Eye (tissue), 1 donor: ENCODE results near the gene RPTOR.

ENCODE experiments used
- DNase-seq: peaks from one replicate; pipeline ENCODE4 v3.0.0-alpha.2; 2015

The RPTOR gene

DNA sequence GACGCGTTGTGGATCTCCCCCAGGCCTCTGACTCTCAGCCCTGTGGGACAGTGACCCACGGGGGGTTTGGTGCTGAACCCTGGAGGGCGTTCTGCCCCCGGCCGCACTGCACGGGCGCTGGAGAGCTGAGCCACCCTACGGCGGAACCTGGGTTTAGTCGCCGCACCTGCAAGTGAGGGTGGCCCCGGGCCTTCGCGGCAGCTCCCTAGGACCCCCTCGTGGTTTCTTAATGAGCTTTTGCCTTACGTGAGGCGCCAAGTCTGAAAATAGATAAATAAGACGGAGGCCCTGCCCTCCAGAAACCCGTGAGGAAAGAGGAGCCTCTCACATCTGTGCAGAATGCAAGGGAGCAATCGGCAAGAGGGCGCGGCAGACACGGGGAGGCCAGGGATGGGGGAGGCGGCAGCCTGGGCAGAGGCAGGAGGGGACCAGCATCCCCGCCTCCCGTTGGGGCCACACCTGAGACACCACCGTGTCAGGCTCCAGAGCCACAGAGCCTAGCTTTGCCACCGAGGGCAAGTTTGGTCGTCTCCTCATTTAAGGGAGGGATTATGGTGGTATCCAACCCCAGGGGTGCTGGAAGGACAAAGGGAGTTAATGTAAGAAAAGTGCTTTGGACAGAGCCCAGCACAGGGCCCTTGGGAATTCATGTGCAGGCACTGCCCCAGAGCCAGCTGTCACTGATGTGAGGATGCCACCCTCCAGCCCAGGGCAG is 293.8 kb downstream of the RPTOR start:
- DNase-seq: no peak

DNA sequence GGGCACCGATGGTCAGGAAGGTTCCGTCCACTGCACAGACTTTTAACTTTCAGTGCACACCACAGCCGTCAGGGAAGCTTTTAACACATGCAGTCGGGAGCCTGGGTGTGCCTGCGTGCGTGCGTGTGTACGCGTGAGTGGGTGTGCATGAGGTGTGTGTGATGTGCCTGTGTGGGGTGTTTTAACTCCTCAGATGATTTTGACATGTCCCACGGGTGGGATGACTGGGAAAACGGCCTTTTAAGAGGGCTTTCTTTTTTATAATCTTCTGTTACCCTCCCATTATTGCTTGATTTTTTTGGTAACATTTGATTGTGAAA is 294.3 kb downstream of the RPTOR start:
- no peak for DNase-seq

DNA sequence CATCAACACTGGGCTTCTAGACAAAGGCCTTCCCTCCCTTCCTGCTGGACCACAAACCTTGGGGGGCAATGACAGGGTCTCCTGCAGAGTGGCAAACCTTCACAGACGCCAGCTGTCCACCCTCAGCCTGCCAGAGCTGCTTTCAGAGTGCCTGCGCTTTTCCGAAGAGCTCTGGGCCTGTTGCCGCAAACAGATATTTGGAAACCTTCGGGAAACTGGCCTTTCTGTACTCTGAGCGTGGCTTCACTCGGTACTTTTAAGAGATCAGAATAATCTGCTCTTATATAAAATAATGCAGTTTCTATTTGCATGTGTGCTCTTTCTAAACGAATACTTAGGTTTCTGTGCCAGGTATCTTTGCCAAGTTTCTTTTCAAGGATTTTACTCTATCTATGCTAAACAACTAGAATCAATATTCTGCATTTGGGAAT is 294.9 kb downstream of the RPTOR start:
- no peak for DNase-seq

DNA sequence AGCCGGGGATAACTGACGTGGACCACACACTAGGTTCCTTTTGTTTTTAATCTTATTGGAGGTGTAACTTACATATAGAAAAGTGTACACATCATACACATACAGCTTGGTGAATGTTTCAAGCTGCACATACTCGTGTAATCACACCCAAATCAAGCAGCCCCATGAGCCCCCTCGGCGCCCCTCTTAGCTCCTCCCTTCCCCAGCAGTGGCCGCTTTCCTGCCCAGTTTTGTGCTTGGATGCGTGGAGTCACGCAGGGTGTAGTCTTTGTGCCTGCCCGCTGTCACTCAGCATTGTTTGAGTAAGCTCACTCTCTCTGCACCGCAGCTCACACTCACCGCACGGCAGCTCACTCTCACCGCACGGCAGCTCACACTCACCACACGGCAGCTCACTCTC is 295.3 kb downstream of the RPTOR start:
- no peak for DNase-seq

DNA sequence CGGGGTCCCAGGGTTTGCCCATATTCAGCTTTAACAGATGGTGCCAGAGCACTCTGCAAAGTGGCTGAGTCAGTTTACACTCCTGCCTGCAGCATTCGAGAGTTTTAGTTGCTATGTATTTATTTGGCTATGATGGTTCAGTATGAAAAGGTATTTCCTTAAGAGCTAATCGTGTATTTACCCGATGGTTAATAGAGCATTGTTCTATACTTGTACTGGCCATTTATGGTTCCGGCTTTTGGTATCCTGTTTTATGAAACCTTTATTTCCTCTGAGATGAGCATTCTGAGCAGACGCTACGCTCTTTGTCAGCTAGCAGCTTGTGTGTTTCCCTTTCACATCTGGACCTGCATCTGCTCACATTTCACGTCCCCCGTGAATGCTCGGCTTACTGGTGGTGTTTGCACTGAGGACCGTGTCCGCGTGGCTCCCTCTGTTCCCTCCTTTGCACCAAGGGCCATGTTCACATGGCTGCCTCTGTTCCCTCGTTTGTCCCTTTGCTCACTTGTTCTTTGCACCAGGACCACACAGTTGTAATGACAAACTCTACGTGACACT is 297.9 kb downstream of the RPTOR start:
- DNase-seq: no peak

DNA sequence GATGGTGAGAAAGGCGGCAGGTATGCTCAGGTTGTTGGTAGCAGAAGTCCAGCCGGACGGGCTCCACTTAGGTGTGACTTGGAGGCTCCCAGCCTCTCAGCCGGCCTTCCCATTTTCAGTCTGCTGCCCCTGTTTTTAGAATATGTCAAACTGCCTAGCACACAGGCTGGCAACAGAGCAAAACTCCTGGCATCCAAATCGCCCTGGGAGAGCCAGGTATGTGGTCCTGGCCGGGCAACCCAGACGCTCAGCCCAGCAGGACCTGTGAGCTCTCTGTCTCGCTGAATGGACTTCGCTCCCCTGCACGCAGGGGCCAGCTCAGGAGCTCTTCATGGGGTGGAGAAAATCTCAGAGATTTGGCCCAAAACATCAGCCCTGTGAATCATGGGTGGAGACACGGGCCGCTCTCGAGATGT is 299.1 kb downstream of the RPTOR start:
- DNase-seq: no peak

DNA sequence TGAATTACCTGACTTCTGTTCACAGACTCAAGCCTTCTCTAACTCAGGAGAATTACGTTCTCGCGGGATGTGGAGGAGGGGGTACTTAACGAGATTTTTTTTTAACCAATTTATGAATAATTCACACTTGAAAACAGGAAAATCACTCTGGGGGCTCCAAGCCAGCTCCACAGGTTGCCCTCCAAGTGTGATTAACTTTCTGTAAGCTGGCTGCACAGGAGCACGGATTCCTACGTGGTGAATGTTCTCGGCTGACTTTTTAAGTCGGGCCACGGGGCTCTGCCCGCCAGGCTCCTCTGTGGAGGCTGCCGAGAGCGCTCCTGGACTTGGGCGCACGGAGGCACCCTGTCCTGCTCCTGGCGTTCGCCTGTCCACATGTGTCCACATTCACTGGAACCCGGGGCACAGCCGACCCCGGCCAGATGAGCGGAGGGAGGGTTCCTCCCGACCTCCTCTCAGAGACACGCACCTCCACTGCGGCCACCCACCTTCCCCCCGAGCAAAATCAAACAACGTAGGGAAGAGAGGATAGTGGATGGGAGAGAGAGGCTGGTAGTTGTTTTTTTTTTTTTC is 299.9 kb downstream of the RPTOR start:
- DNase-seq: no peak

DNA sequence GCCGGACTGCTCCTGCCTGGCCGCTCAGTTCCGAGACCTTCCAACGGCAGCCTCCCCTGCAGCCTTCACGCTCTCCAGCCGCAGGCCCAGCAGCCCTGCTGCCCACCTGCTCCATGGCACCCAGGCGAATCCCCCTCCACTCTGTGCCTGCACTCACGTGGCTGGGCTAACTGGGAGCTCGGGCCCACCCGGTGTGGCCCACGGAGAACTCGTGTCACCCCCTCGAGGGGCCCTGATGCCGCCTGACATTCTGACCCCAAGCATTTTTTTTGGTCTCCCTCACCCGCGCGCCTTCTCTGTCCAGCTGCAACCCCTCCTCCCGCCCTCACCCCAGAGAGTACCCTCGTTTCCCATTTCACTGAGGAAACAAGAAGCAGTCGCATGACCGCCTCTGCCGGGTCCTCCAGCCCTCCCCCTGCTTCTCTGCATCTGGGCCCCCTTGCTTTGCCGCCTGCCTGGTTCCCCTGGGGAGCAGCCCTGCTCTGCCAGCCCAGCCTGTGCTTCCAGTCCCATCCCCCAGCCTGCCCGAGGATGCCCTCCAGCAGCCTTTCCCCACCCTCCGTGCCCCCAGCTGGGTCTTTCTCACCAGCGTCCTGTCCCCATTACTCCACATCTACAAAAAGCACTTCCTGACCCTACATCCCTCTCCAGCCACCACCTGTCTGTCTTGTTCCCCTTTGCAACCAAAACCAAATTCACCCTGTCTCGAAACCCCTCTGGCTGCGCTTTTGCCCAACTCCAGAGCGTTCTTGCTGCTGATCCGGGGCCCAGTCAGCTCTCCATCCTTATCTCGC is 300.6 kb downstream of the RPTOR start:
- peak; percentile 67 for DNase-seq

DNA sequence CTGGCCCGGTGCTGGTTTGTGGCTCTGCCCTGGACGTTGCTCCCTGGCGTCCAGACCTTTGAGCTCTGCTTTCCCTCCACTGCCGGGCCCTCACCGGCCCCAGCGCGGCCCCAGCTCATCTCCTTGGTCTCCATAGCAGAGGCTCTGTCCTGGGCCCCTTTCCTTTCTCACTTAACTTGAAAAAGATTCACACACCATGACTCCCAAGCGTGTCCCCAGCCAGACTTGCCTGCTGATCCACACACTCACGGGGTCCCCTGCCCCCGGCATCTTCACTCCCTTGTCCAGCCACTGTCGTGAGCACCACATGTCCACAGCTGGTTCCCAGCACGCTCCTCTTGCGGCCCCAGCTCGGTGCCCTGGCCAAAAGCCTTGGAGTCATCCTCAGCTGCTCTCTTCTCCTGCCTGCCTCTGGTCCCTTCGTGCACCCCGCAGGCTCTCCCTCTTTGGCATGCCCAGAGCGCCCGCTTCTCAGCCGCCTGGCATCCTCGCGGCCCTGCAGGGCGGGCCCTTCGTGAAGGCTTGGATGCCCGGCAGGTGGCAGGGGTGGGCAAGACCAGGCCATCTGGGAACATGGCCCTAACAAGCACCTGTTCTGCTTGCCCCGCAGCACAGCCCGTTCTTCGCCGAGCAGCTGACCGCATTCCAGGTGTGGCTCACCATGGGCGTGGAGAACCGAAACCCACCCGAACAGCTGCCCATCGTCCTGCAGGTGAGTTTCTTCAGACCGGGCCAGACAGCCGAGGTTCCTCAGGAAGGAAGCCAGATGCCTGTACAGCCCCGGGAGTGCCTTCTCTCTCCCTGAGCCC is 301.4 kb downstream of the RPTOR start:
- no peak for DNase-seq

DNA sequence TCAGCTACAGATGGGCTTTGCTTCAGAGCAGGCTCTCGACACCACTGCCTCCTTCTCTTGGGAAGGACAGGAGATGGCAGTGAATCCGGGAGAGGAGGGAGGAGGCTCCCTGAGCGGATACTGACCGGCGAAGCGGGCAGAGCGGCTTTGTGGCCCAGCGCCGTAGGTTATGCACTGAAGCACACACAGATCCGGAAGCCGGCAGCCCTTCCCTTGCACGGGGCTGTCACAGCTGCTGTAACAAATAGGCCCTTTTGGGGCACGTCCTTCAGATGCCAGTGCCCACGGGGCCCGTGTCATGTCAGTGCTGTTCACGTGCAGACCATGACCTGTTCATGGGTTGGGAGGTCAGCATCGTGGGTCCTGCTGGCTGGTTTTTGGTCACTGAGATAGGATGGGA is 302.3 kb downstream of the RPTOR start:
- DNase-seq: no peak

DNA sequence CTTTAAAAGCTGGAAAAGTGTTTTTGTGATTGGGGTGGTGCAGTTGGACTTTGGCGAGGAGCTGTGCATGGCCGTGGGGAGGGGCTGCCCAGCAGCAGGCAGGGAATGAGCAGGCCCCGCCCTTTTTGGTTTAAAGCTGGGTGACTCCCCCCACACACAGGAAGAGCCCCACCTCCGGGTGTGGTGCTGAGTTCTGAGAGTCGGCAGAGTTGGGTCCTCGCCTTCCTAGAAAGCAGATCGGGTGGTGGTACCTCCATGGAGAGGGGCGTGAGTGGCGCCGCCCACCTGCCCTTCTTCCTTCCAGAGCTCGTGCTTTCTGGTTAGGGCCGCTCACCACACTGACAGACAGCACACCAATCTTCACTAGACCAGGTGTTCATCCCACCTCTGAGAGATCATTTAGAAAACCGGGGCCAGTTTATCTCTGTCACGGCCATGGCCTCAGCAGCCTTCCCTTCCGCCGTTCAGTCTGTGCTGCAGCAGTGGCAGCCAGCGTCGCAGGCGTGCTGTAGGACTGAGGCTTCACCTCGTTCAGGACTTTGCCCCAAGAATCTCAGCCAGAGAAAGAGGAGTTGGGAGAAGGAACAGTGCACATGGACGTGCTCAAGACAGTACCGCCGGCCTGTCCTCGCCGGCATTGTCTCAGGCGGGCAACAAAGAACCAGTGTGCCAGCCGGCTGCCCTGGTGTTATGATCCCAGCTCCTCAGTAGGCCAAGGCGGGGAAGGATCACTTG is 303.0 kb downstream of the RPTOR start:
- DNase-seq: no peak

DNA sequence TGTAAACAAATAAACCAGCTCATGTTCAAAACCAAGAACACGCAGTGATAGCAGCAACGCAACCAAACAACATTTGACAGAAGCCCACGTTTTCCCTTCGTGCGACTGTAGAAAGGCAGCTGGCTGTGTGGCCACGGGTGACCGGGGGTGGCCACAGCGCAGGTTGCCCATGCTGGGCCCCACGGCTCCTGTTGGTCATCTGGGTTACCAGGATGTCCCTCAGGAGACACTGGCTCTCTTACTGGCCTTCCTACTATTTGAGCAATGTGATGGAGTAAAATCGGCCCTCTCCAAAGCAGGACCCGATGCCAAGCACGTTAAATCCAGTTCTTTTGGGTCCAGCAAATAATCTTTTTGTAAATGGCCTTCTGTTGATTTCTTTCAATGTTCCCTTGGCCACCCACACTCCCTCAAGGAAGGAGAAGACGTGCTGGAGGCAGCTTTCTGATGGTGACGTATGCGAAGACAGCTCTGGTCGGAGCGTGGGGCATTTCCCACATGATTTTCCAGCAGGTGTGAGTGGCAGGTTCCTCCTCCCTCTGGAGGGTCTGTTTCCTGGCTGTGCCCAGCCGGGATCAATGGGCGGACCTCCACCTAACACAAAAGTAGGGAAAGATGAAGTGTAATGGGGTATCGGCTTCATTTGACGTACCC is 303.9 kb downstream of the RPTOR start:
- DNase-seq: no peak

DNA sequence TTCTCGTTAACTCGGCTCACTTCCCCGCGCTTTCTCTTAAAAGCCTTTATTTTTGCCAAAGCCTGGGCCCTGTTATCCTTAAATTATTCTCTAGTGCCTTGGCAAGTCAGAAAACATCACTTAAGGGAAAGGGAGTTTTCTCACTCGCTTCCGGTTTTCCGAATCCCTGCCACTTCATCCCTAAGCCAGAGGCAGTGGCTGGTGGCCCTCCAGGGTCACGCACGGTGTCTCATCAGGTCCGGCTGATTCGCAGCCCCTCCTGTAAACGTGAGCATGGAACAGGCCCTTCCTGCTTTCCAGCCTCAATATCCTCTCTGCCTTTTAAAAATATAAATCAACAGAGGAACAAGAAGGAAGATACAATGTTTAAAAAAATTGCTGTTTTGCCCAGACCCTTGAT is 304.5 kb downstream of the RPTOR start:
- DNase-seq: no peak

DNA sequence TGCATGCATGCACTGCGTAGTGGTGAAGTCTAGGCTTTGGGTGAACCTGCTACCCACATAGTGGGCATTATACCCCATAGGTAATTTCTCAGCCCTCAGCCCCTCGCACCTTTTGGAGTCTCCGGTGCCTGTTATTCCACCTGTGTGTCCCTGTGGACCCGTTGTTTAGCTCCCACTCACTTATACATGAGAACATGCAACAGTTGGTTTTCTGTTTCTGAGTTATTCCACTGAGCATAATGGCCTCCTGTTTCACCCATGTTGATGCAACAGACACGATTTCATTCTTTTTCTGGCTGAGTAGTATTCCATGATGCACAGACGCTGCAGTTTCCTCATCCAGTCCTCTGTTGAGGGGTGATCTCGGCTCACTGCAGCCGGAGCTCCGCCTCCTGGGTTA is 305.5 kb downstream of the RPTOR start:
- no peak for DNase-seq

DNA sequence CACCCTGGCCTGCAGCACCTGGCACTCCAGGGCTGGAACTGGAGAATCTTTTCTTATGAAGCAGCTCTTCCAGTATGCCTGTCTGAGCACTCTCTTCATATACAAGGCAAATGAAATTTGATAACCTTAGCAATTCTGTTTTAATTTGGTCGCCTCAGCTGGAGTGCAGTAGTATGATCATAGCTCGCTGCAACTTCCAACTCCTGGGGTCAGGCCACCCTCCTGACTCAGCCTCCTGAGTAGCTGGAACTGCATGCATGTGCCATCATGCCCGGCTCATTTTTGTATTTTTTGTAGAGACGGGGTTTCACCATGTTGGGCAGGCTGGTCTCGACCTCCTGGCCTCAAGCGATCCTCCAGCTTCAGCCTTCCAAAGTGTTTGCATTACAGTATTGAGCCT is 306.2 kb downstream of the RPTOR start:
- no peak for DNase-seq

DNA sequence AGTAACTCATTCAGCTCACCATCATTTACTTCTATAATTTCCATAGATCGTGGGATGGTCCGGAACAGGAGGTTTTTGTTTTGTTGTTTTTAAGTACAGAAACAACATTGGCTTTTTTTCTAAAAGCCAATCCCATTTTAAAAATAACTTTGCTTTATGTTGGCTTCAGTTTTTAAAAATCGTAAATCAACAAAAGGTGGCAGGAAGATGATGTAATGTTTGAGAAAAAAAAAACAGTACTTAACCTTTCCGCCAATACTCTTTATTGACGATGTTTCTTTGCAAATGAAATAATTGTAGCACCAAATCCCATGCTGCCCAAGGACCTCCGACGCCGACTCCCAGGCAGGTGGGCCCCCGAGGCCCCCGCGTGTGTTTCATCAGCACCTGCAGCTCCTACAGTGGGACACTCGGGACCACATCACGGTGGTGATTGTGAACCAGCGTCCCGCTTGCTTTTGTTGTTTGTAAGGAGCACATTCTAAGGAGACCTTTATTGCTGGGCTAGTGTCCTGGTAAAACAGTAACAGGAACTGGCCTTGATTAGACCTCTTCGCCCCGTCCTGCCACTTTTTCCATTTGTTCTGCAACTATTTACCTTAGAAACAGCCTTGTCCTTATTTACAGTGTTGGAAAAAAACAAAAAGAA is 306.8 kb downstream of the RPTOR start:
- DNase-seq: no peak

DNA sequence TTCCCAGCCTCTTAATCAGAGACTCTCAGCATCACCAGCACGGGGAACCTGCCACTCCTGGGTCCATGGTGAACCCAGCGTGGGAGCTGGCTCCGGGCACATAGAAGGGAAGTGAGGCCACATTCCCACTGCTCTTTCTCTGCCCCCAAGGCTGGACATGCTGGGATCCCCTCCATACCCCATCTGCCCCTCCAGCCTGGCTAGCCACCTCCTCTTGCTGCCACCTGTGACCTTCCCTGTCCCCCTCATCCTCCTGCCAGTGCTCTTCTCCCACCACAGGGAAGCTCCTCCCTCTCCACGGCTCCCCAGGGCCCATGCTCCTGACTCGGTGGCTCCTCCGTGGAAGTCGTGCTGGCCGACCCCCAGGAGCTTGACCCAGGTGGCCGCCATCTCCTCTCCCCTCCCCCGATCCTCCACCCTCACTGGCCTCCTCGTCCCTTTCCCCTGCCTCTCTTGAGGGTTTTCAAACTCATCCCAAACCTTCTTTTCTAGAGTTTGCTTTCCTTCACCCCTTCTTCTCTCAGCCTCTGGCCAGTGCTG is 307.9 kb downstream of the RPTOR start:
- DNase-seq: no peak

DNA sequence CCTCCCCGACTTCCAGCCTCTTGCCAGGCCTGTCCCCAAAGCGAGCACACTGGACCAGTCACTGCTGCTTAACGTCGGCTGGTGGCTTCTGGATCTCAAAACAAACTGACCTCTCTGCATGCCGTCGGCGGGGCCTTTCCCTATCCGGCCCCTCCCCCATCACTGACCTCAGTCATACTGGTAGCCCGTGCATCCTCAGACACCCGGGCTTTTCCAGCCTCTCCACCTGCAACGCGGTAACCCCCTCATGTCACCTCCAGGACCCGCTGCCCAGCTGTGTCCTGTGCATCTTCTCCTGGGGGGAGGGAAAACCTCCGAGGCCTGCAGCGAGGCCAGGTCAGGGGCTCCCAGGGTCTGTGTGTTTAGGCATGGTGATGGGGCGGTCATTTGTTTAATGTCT is 308.4 kb downstream of the RPTOR start:
- no peak for DNase-seq

DNA sequence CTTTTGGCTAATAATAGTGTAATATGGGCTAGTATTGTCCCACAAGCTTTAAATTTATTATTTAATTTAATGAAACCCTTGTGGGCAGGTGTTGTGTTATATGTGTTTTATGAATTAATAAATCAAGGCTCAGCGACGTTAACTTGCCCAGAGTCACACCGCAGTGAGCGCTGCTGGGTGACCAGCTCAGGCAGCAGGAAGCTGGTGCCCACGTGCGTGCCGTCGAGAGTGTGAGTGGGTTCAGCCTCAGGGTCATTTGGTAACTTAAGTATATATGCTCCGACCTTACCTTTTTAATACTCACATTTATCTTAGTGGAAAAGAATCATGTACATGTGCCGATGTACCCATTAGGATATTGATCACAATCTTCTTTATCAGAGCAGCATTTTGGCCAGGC is 309.6 kb downstream of the RPTOR start:
- no peak for DNase-seq

DNA sequence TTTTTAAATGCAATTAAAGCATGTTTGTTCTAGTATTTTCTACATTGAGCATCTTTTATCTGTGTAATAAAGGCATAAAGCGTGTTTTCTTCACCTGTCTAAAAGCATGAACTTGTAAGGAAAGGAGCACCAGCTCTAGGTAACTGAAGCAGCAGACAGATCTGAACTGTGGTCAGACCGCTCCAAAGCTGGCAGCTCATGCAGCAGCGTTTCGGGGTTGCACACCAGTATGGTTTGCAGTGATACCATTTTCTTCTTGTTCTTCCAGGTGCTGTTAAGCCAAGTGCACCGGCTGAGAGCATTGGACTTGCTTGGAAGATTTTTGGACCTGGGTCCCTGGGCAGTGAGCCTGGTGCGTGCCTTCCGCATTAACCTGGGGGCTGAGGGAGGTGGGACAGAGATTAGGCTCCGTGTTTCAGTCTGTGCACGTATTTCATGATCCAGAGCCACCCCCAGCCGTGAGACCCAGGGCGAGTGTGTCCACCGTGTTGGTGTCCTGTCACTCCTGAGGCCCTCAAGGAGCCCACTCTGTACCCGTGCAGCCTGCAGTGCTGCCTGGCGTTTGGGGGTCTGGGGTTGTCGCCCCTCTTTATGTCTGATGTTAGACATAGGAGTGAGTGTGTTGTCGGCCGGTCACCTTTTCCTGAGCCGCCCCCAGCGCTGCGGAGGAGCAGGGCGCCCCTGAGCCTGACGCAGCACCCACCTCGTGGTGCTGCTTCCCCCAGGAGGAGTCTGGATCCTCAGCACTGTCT is 310.7 kb downstream of the RPTOR start:
- no peak for DNase-seq
